Mammary epithelial cell (primary cell): ENCODE results near the gene GON4L.

Source experiments
- EZH2 ChIP-seq: IDR thresholded peaks from 2 replicates; pipeline ENCODE4 v1.6.1; 2012; ENCODE audit warnings: low read length, inconsistent platforms, borderline replicate concordance
- TF ChIP-seq, protein P1 (sequence below), 2 donors: IDR thresholded peaks in 1 of 2; conservative IDR thresholded peaks in 1 of 2; 2 replicates each; pipeline ENCODE4 v1.5.1; 2011 to 2012; ENCODE audit warnings: inconsistent platforms in 2 of 2, low read length in 2 of 2, mild to moderate bottlenecking in 2 of 2, control low read depth in 1 of 2, low read depth in 1 of 2; ENCODE audit not compliant: insufficient read depth in 1 of 2; ENCODE audit errors: extremely low read depth in 1 of 2

DNA sequence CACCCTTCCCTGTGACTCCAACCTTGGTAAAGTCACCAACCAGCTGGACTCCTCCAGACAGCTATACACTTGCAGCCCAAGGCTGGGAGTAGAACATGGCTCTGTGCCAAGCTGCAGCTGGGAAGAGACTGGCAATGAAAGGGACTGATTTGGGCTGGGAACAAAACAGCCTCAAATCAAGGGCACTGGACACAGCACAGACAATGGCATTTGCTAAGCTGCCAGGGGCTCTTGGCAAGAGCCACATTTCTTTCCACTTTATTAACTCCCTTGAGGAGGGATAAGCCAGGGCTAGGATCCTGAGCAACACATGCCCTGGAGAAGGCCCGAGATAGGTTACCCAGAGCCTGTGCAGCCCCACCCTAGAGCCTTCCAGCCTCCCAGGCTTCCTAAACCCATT lies 14.4 kb upstream of the GON4L start:
- TF ChIP-seq, protein P1, sequence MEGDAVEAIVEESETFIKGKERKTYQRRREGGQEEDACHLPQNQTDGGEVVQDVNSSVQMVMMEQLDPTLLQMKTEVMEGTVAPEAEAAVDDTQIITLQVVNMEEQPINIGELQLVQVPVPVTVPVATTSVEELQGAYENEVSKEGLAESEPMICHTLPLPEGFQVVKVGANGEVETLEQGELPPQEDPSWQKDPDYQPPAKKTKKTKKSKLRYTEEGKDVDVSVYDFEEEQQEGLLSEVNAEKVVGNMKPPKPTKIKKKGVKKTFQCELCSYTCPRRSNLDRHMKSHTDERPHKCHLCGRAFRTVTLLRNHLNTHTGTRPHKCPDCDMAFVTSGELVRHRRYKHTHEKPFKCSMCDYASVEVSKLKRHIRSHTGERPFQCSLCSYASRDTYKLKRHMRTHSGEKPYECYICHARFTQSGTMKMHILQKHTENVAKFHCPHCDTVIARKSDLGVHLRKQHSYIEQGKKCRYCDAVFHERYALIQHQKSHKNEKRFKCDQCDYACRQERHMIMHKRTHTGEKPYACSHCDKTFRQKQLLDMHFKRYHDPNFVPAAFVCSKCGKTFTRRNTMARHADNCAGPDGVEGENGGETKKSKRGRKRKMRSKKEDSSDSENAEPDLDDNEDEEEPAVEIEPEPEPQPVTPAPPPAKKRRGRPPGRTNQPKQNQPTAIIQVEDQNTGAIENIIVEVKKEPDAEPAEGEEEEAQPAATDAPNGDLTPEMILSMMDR (conservative IDR thresholded peaks at IDR 0.05 in 1 of 2, IDR thresholded peaks at IDR 0.05 in 1 of 2; ENCODE audit: extremely low read depth in 1 of 2, insufficient read depth in 1 of 2, low read depth in 1 of 2, low read length in 2 of 2) = no peak
- TF ChIP-seq EZH2 = no peak
